ENCODE measurements around the gene SHANK1.
"Not testable (repeated sequence)": the region's sequence is repeated elsewhere in the genome, so short reads cannot be mapped to it uniquely, and the experiment has no call there.

SHANK1 gene

DNA sequence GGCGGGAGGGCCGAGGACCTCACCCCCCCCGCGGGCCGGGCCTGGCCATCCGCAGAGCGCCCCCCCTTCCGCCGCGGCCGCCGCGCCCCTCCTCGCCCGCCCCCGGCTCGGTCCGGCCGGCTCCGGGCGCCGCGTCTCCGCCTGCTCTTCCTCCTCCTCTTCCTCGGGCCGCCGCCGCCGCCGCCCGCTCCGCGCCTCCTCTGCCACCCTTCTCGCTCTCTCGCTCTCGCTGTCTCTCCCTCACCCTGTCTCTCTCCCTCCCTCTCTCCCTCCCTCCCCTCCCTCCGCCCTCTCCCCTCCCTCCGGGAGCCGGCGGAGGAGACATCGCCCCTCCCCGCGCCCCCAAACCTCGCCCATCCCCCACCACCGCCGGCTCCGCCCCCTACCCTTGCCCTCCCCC lies at the start of gene SHANK1:
Gene SHANK1 (minus strand): TSS at position 237 of the 400 bp plus-strand sequence. CDS start 2,883 bp downstream, outside the sequence.
- DNase-seq: no peak

DNA sequence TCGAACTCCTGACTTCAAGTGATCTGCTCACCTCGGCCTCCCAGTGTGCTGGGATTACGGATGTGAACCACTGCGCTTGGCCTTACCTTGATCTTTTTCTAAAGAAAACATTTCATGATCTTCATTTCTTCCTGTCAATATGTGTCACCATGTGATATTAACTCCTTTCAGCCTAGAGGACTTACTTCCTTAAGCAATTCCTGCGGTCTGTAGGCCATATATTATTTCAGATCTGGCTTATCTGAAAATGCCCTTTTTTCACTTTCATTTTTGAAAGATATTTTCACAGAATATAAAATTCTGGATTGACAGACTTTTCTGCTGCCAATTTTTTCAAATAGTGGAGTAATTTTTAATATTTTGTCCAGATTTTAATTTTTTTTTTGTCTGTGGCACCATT lies 48.7 kb upstream of the SHANK1 start:
- DNase-seq: no peak

- not testable (repeated sequence) for DNase-seq
These were observed 47.7 kb upstream of the SHANK1 start for GRCh38 chr19:50767263-50767662.

- DNase-seq: not testable (repeated sequence)
These were observed 47.1 kb upstream of the SHANK1 start for GRCh38 chr19:50766746-50767145.

DNA sequence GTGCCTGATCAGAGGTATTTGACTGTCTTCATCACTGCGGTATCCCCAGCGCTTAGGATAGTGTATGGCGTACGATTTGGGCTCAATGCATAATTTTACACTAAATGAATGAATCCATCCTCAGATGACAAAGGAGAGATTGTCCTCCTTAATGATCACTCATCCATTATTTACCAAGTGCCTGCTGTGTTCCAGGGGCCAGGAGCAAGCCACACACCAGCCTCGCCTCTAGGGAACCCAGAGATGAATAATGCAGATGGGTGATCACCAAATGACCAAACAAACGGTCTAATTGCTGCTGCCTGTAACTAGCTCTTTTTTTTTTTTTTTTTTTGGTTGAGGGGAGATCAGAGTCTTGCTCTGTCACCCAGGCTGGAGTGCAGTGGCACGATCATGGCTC lies 44.8 kb upstream of the SHANK1 start:
- no peak for DNase-seq

- not testable (repeated sequence) for DNase-seq
These were observed 43.9 kb upstream of the SHANK1 start for GRCh38 chr19:50763521-50763920.

DNA sequence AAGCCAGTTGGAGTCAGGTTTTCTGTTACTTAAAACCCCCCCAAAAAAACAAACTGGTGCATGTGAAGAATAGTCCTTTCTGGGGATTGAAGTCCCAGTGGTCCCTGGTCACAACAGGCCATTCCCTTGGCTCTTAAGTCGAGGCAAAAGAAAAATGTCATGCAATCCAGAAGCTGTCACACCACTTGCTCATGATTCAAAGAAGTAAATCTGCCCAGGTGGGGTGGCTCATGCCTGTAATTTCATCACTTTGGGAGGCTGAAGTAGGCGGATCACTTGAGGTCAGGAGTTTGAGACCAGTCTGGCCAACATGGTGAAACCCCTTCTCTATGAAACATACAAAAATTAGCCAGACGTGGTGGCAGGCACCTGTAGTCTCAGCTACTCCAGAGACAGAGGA lies 41.9 kb upstream of the SHANK1 start:
- DNase-seq: not testable (repeated sequence)

- DNase-seq: no peak
These were observed 40.3 kb upstream of the SHANK1 start for GRCh38 chr19:50759886-50760285.

- not testable (repeated sequence) for DNase-seq
These were observed 39.5 kb upstream of the SHANK1 start for GRCh38 chr19:50759076-50759475.

GRCh38 chr19:50757624-50758023 lies 38.0 kb upstream of the SHANK1 start:
- DNase-seq: not testable (repeated sequence)

- not testable (repeated sequence) for DNase-seq
These were observed 36.6 kb upstream of the SHANK1 start for GRCh38 chr19:50756244-50756643.

DNA sequence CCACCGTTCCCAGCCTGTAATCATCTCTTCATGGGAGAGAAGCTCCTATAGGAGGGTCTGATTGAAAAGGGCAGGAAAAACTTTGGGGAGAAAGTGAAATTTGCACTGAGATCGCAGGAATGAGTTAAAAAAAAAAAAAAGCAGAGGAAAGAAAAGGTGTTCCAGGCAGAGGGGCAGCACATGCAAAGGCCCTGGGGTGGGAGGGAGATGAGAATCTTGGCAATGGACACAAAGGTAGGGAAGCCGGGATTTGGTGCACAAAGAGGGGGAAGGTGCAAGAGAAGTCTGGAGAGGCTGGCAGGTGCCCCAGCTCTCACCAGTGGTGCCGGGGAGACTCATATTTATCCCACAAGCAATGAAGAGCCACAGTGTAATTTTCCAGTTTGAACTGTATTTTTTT lies 34.3 kb upstream of the SHANK1 start:
- DNase-seq: no peak

GRCh38 chr19:50750010-50750409 lies 30.4 kb upstream of the SHANK1 start:
- no peak for DNase-seq

GRCh38 chr19:50749490-50749889 lies 29.9 kb upstream of the SHANK1 start:
- DNase-seq: no peak

DNA sequence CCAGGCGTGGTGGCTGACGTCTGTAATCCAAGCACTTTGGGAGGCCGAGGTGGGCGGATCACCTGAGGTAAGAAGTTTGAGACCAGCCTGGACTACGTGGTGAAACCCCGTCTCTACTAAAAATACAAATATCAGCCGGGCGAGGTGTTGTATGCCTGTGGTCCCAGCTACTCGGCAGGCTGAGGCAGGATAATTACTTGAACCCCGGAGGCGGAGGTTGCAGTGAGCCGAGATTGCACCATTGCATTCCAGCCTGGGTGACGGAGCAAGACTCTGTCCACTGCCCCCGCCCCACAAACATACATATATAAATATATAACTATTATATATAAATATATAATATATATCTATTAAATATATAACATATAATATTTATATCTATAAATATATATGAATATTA lies 27.5 kb upstream of the SHANK1 start:
- DNase-seq: not testable (repeated sequence)

- no peak for DNase-seq
These were observed 25.6 kb upstream of the SHANK1 start for GRCh38 chr19:50745221-50745620.

DNA sequence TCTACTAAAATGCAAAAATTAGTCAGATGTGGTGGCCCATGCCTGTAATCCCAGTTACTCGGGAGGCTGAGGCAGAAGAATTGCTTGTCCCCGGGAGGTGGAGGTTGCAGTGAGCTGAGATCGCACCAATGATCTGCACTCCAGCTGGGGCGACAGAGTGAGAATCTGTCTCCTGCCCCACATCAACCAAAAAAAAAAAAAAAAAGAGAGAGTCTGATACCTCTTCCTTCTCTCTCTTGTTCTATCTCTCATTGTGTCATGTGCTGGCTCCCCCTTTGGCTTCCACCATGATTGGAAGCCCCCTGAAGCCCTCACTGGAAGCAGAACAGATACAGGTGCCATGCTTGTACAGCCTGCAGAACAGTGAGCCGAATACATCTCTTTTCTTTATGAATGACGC lies 23.9 kb upstream of the SHANK1 start:
- no peak for DNase-seq

DNA sequence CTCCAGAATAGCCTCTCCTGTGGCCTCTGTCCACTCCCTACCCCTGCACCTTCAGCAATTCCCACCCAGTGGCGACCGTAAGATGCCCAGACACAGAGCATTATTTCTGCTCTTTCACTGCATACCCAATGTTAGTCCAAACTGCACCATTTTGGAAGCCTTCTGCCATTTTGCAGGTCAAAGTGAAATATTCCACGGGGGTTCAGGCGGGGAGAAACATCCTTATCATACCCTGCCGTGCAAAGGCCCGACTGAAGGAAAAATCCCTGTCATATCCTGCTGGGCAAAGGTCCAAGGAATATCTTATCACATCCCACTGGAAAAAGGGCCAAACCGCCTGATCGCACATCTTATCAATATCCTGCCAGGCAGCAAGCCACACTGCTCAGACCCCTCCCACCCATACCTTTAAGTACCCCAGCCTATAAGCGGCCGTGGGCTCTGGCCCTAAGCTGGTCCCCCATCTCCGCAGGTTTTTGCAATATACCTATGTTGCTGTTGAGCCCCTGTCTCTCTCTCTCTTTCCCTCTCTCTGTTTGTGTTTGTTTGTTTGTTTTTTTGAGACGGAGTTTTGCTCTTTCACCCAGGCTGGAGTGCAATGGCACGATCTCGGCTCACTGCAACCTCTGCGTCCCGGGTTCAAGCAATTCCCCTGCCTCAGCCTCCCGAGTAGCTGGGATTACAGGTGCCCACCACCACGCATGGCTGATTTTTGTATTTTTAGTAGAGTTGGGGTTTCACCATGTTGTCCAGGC lies 21.8 kb upstream of the SHANK1 start:
- DNase-seq: no peak

DNA sequence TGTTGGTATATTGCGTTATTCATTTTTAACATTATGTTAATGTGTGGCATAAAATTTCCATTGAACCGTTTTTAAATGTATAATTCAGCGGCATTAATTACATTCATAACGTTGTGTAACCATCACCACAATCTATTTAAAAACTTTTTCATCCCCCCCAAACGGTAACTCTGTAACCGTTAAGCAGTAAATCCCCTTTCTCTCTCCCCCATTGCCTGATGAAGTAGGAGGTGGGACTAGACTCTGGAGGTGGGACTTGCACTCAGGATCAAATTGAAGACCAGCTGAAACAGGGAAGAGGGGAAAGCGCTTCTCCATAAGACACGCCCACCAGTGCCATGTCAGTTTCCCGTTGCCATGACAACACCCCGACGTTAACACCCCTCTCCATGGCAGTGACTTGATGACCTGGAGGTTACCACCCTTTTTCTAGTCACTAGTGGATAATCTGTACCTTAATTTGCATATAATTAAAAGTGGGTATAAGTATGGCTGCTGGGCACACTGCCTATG lies 20.4 kb upstream of the SHANK1 start:
- DNase-seq: no peak

DNA sequence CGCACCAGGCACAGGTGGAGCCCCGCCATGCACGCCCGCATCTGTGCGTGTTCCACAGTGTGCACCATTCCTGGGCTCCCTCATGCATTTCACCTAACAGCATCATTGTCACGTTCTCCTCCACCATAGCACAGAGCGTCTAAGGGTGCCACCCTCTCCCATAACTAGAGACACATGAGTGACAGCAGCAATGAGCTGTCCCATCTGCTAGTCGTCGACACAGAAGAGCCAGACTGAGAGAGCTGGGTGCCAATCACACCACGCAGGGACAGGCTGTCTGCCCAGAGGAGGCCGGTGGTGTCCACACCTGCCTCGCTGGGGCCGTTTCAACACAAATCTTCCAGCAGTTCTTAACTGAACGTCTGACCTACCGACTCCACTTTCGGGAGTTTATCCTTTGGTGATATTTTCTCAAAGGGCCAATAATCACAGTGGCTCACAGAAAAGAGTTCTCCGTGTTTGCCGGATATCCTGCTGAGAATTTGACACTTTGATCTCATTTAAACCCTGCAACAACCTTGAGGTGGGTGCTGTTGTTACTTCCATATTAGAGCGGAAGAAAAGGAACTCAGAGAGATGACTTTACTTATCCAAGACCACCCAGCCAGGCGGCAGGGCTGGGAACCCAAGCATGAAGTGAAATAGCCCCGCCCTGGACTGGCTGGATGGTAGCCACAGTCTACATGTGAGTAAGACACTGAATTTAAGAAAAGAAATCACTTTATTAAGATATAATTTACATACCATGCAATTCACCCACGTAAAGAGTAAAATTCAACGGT lies 19.7 kb upstream of the SHANK1 start:
- no peak for DNase-seq

DNA sequence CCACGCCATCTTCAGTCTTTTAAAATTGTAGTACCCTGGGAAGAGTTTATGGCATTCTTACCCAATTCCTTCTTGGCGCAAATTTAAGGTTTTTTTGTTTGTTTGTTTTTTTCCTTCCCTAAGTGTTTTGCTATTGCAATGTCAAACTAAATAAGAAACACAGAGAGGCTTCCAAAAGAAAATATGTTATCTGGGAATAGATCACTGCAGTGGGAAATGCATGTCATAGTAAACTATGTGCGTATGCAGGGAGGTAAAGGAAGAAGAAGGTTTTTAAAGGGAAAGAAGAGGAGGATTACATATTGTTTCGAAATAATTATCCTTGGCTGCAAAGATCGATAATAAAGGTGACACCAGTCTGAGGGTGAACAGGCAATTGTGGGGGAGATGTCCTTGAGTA lies 16.7 kb upstream of the SHANK1 start:
- DNase-seq: no peak

DNA sequence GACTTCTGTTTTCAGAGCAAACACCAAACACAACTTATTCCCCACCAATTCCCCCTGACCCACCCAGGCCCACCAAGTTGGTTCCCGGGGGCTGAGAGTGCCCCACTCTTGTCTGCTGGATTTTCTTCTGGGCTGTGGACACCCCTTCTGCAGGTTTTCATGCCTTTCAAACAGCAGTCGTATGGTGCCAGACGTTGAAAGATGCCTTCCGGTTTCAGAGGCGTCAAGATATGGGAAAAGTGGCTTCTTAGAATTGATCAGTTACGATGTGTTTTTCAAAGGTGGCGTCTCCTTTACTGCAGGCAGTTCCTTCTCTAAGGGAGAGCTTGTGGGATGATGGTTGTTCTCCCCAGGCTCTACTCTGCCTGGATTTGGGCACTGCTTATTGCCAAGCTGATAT lies 16.3 kb upstream of the SHANK1 start:
- DNase-seq: no peak

DNA sequence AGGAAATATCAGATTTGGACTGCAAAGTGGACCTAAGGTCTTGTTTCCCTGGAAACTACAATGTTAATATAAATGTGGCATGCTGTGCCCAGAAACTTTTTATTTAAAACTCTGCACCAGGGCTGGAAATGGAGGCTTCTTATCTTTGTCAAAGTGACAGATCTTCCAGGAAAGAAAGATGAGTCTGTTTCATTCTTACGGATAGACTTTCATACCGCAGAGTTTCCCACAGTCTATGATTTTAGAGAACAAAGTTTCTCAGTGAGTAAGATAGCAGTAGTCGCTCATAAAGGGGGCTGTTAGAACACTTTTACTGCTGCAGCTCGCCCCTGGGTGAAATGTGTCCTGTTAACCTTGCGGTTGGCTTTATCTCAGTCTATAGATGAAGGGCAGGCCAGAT lies 10.3 kb upstream of the SHANK1 start:
- DNase-seq: no peak
